Endometrial microvascular endothelial cells (primary cell): Measurements from ENCODE around the gene SHROOM3. TPM values are rescaled to one million over a fixed set of nuclear protein-coding genes. Genes with fewer than 3 reads are reported as not detected.
"Not testable (repeated sequence)": the region's sequence is repeated elsewhere in the genome, so short reads cannot be mapped to it uniquely, and the experiment has no call there.

Experiments used
- in situ Hi-C: cut with HindIII; loops from 2 replicates; pipeline ENCODE4 v1.10.0; 2017; ENCODE audit warnings: low sequenced_read_pairs, low pct_unique_long_range_greater_than_20kb; ENCODE audit errors: inconsistent ontology term
- total RNA-seq: library from RNA; depleted of rRNA; stranded (reverse); fragments of >200 nt; gene quantifications from one replicate; pipeline ENCODE4 v1.2.3, GENCODE V29; 2015; ENCODE audit errors: inconsistent ontology term

The SHROOM3 gene
- total RNA-seq, 1 donor from 2014 or later = 3.7 TPM

GRCh38 chr4:76605099-76605563 is 170.1 kb downstream of the SHROOM3 start:
- in situ Hi-C loops = no loop called here

- in situ Hi-C loops = no loop called here
These were observed 171.7 kb downstream of the SHROOM3 start for GRCh38 chr4:76606645-76607265.

DNA sequence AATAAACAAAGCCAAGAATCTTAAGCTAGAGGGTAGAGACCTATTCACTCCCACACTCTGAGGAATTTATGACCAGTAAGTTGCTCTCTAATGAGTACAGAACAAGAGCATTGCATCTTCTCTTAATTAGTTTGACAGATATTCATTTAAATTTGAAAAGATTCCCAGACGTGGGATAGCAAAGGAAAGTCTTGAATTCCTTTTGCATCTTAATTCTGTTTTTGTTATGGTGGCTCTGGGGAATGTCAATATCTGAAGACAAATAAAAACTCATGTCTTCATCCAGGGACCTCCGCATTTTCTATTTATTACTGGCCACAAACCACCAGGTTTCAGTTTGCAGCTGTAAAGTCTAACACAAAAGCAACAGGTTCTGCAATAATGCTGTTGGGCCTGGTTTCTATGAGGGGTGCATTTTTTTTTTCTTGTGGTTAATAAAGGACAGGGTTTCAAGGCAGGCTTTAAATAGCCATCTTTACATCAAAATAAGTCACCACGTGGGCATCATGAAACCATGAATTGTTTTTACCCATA is 172.3 kb downstream of the SHROOM3 start:
- in situ Hi-C loops = no loop called here

DNA sequence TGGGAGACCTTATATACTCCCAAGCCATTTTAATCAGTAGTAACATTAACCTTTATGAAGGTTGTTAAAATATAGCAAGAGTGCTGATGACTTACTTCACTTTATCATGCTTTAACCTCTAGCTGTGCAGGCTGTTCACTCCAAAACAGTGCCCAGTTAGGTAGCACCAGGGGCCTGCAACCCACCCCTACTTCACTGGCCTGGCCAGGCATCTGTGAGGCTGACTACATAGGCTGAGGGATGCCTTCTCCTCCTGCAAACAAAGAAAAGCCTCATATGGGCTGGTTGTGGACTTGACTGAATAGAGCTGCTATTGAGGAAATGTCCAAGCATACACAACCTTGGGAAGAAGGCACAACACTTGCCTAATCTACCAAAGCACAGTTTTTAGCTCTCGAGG is 172.8 kb downstream of the SHROOM3 start:
- in situ Hi-C loops = no loop called here

GRCh38 chr4:76608549-76608948 is 173.5 kb downstream of the SHROOM3 start:
- in situ Hi-C loops = not testable (repeated sequence)

GRCh38 chr4:76610751-76611547 is 175.9 kb downstream of the SHROOM3 start:
- in situ Hi-C loops = no loop called here

GRCh38 chr4:76611616-76612207 is 176.7 kb downstream of the SHROOM3 start:
- in situ Hi-C loops = no loop called here

GRCh38 chr4:76614589-76614988 is 179.6 kb downstream of the SHROOM3 start:
- in situ Hi-C loops = no loop called here

DNA sequence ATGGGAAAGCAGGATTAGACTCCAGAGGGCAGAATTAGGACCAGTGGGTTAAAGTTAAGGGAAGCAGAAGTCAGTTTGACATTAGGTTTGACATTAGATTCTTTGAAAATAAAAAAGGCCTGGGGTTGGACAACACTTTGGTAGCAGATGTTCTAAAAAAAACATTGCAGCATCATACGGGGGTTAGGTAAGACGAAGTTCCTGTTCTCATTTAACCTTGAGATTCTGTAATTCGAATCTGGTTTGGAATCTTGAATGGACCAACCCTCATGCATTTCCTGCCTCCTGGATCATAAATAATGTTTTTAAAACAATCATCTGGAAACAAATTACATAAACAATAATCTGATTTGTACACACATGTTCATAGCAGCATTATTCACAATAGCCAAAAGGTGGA is 181.0 kb downstream of the SHROOM3 start:
- in situ Hi-C loops = no loop called here

DNA sequence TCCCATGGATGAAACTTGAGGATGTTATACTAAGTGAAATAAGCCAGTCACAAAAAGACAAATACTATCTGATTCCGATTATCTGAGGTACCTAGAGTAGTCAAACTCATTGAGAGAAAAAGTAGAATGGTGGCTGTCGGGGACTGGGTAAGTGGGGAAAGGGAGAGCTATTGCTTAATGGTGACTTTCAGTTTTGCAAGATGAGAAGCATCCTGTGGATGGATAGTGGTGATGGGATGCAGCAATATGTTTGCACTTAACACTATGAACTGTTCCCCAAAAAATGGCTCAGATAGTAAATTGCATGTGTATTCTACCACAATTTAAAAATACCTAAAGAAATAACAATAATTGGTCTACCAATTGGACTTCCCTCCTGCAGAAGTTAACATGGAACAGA is 181.5 kb downstream of the SHROOM3 start:
- in situ Hi-C loops = no loop called here

DNA sequence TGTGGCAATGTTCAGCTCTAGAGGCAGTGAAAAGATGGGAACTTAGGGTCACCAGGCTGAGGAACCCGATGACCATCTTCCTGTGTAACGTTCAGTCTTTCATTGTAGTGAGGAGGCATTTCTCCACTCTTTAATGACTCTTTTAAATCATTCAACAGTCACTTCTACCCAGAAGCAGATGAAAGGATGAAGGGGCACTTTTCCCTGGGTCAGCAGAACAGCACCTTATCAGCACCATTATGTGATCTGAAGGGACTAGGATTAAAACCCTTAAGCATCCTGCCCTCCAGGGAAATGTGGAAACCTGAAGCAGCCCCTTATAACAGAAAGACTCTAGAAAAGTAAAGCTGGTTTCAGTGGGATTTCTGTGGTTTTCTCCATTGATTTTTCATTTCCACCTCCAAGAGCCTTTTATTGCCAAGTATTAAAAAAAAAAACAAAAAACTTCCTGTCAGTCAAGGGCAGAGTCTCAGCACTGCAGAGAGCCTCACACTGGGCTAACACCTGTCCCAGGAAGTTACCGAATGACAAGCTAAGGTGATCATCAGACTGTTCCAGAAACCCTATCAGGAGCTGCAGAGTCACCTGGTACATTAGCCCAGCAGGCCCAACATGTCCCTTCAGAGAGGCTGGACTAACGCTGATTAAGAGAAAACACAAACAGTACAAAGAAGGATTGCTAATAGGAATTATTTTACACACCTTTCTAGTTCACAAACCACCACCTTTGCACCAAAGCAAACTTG is 185.9 kb downstream of the SHROOM3 start:
- in situ Hi-C loops = no loop called here

GRCh38 chr4:76622126-76622525 is 187.1 kb downstream of the SHROOM3 start:
- in situ Hi-C loops = no loop called here

DNA sequence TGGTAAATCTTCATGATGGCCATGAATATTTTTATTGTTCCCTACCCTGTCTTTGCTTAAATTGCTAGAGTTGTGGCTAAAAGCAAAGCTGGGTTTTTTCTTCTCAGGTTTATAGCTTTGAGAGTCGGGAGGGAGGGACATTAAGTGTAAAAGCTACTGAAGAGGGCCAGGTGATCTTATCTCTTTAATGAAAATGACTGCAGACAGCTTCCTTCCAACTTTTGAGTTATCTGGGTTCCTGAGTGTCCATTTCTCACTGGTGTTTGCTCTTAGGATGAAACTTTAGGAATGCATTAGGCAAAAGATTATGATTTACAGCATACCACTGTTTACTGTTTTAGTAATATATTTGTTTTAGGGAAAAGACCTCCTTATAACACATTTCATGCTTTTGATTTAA is 187.7 kb downstream of the SHROOM3 start:
- in situ Hi-C loops = no loop called here

DNA sequence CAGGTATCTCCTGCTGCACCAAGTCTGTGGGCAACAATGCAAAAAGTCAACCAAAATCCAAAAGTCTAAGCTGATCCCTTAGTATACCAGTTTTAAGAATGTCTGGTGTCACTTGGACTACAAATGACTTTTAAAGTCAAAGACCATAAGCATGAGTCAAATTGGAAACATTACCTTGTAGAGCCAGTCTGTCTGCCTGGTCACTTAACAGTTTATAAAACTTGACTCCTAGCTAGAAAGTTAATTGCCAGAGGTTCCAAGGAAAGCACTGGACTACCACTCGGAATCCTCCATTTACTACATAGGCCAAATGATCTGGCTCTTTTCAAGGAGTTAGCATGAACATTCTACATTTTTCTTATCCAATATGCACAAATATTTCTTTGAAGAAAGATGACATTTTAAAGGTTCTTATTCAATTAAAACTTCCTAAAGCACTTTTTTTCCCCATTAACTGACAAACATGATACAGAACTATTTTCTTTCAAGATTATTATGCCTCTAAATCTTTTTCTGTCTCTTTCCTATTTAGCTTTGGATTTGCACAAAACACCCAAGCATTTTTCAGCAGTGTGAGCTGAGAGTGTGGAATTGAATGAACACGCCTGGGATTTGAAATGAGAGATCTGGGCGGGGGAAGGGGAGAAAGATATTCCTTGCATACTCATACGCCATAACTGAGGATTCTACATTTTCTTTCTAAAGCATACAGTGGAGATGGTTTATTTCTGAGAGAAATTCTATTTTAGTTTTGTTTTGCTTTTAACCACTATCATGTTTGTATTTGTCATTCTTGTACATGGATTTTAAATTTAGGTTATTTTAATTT is 188.4 kb downstream of the SHROOM3 start:
- in situ Hi-C loops = no loop called here

DNA sequence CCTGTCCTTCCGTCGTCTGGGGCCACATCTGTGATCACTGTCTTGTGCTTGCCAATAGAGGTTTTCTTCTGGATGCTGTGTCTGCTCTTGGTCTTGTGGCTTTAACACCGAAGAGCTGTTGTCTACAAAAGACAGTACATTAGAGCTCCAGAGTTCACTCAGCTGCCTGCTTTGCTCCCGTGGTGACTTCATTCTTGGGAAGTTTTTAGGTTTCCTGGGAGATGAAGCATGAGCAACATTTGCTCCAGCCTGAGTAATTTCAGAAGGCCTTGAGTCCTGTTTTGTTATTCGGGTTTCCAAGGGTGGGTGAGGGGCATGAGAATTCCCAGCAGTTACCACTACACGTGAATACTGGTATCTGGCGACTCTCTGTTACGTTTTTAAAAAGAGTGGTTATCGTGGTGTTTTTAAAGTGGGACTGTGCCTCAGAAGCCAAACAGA is 189.2 kb downstream of the SHROOM3 start:
- in situ Hi-C loops = no loop called here

GRCh38 chr4:76624931-76625715 is 190.1 kb downstream of the SHROOM3 start:
- in situ Hi-C loops = no loop called here

GRCh38 chr4:76626686-76627465 is 191.8 kb downstream of the SHROOM3 start:
- in situ Hi-C loops = no loop called here
